Epithelial cell of esophagus (primary cell): ENCODE data around the gene TOX3.

Experiments
- DNase-seq: peaks from one replicate; pipeline ENCODE4 v3.0.0; 2010; ENCODE audit warnings: low read depth
- H3K4me3 ChIP-seq: 2 replicates; pipeline ENCODE4 v1.5.1; 2011; ENCODE audit warnings: mild to moderate bottlenecking, low read length, control low read depth
- CTCF ChIP-seq: IDR thresholded peaks from 2 replicates; pipeline ENCODE4 v1.5.1; 2011; ENCODE audit warnings: low read depth, mild to moderate bottlenecking, low read length, control low read depth, inconsistent platforms; ENCODE audit not compliant: insufficient read depth; ENCODE audit errors: missing control alignments

TOX3 gene

GRCh38 chr16:52538511-52538910 is 8.4 kb downstream of the TOX3 start:
- no peak for TF ChIP-seq CTCF
- DNase-seq, result no peak
- H3K4me3 ChIP-seq, result no peak overlapping the region

- no peak overlapping the region for H3K4me3 ChIP-seq
- TF ChIP-seq CTCF, result no peak
- DNase-seq, result no peak
Measured at GRCh38 chr16:52537516-52537915, 9.4 kb downstream of the TOX3 start.

- TF ChIP-seq CTCF, result no peak
- no peak for DNase-seq
- H3K4me3 ChIP-seq, result no peak overlapping the region
Measured at GRCh38 chr16:52535076-52535475, 11.9 kb downstream of the TOX3 start.

GRCh38 chr16:52533296-52533695 is 13.6 kb downstream of the TOX3 start:
- DNase-seq, result no peak
- H3K4me3 ChIP-seq, result no peak overlapping the region
- TF ChIP-seq CTCF, result no peak

- no peak overlapping the region for H3K4me3 ChIP-seq
Measured at GRCh38 chr16:52532384-52532783, 14.6 kb downstream of the TOX3 start.

GRCh38 chr16:52529226-52529625 is 17.7 kb downstream of the TOX3 start:
- no peak for TF ChIP-seq CTCF
- H3K4me3 ChIP-seq, result no peak overlapping the region
- no peak for DNase-seq

More at GRCh38 chr16:52532384-52532783, 14.6 kb downstream of the TOX3 start:
- DNase-seq, result no peak
- TF ChIP-seq CTCF, result no peak

- H3K4me3 ChIP-seq, result no peak overlapping the region
- TF ChIP-seq CTCF, result peak; percentile 4
- DNase-seq, result no peak
Measured at GRCh38 chr16:52528393-52529065, 18.4 kb downstream of the TOX3 start.
